NCI-H524 (cell line): ENCODE measurements around the gene TMIGD2.
"Not testable (repeated sequence)": the region's sequence is repeated elsewhere in the genome, so short reads cannot be mapped to it uniquely, and the experiment has no call there.

Source experiments
- DNase-seq, 2 experiments: peaks; one replicate each; lab custom pipeline; 2025; lab: John Stamatoyannopoulos, UW

Gene TMIGD2

GRCh38 chr19:4302243-4302640 is at the start of gene TMIGD2:
Gene TMIGD2 (minus strand): TSS chr19:4302389. CDS start chr19:4302385, 4 bp downstream.
- no peak for DNase-seq

- DNase-seq: no peak
Measured at GRCh38 chr19:4350726-4351125, 48.5 kb upstream of the TMIGD2 start.

- DNase-seq: no peak
Measured at GRCh38 chr19:4350111-4350510, 47.9 kb upstream of the TMIGD2 start.

- DNase-seq: not testable (repeated sequence)
Measured at GRCh38 chr19:4349225-4349624, 47.0 kb upstream of the TMIGD2 start.

GRCh38 chr19:4347521-4347920 is 45.3 kb upstream of the TMIGD2 start:
- no peak for DNase-seq

- DNase-seq: no peak
Measured at GRCh38 chr19:4346020-4346383, 43.8 kb upstream of the TMIGD2 start.

- no peak for DNase-seq
Measured at GRCh38 chr19:4345342-4346019, 43.3 kb upstream of the TMIGD2 start.

GRCh38 chr19:4343370-4344307 is 41.5 kb upstream of the TMIGD2 start, which contains the start of gene MPND:
Gene MPND (plus strand): TSS chr19:4343562. CDS start chr19:4343594, 32 bp downstream.
- DNase-seq: peak; percentile 78 to 89

GRCh38 chr19:4342615-4343369 is 40.6 kb upstream of the TMIGD2 start:
- DNase-seq: peak; percentile 100

GRCh38 chr19:4342314-4342614 is 40.1 kb upstream of the TMIGD2 start:
- no peak for DNase-seq

GRCh38 chr19:4338441-4339355 is 36.5 kb upstream of the TMIGD2 start, which contains the start of gene STAP2:
Gene STAP2 (minus strand): TSS chr19:4338827. CDS start chr19:4338753, 74 bp downstream.
- DNase-seq: no peak

- no peak for DNase-seq
Measured at GRCh38 chr19:4337906-4338440, 35.8 kb upstream of the TMIGD2 start.

GRCh38 chr19:4334929-4335570 is 32.9 kb upstream of the TMIGD2 start:
- DNase-seq: no peak

- no peak for DNase-seq
Measured at GRCh38 chr19:4329858-4330257, 27.7 kb upstream of the TMIGD2 start.

GRCh38 chr19:4328991-4329681 is 26.9 kb upstream of the TMIGD2 start:
- not testable (repeated sequence) for DNase-seq

- DNase-seq: peak; percentile 92 to 98
Measured at GRCh38 chr19:4328243-4328990, 26.2 kb upstream of the TMIGD2 start.

- no peak for DNase-seq
Measured at GRCh38 chr19:4327877-4328242, 25.7 kb upstream of the TMIGD2 start.

- no peak for DNase-seq
Measured at GRCh38 chr19:4327252-4327876, 25.2 kb upstream of the TMIGD2 start.

GRCh38 chr19:4326837-4327251 is 24.7 kb upstream of the TMIGD2 start:
- DNase-seq: no peak
